OCI-LY3 (cell line): ENCODE measurements around the gene TBXAS1.

Source experiments
- H2AFZ ChIP-seq: fragments of 200-600, 300-600 bp; shearing (Covaris generic); 2 replicates; pipeline ENCODE4 v1.6.0; 2014; ENCODE audit warnings: antibody characterized with exemption, low read depth, low read length
- H3K27ac ChIP-seq: fragments of 200-600, 300-600 bp; sonication (generic); 2 replicates; pipeline ENCODE4 v1.5.1; 2014; ENCODE audit warnings: mild to moderate bottlenecking, low read length, moderate library complexity, mixed read lengths
- H3K27me3 ChIP-seq: fragments of 200-600, 300-600 bp; sonication (generic); 2 replicates; pipeline ENCODE4 v1.6.1; 2014; ENCODE audit warnings: low read depth, low read length, mixed read lengths
- H3K36me3 ChIP-seq: fragments of 200-600, 300-600 bp; sonication (generic); replicated peaks from 2 replicates; pipeline ENCODE3; 2014; ENCODE audit warnings: low read depth, low read length, mixed read lengths
- H3K4me1 ChIP-seq: fragments of 300-600, 200-600 bp; sonication (generic); 2 replicates; pipeline ENCODE4 v1.6.1; 2014; ENCODE audit warnings: low read length, mixed read lengths
- H3K4me2 ChIP-seq: fragments of 200-600, 300-600 bp; sonication (generic); 2 replicates; pipeline ENCODE4 v1.6.1; 2014; ENCODE audit warnings: low read length, mixed read lengths
- H3K4me3 ChIP-seq: fragments of 300-600, 200-600 bp; sonication (generic); 2 replicates; pipeline ENCODE4 v1.5.1; 2014; ENCODE audit warnings: antibody characterized with exemption, mild to moderate bottlenecking, low read length, moderate library complexity
- H3K79me2 ChIP-seq: fragments of 300-600, 200-600 bp; shearing (Covaris generic); 2 replicates; pipeline ENCODE4 v1.6.1; 2014; ENCODE audit warnings: mild to moderate bottlenecking, low read length, mixed read lengths
- H3K9ac ChIP-seq: fragments of 300-600, 200-600 bp; shearing (Covaris generic); 2 replicates; pipeline ENCODE4 v1.6.0; 2014; ENCODE audit warnings: mild to moderate bottlenecking, low read length, moderate library complexity
- H3K9me3 ChIP-seq: fragments of 200-600, 300-600 bp; shearing (Covaris generic); 2 replicates; pipeline ENCODE4 v1.6.1; 2014; ENCODE audit warnings: low read length, mixed read lengths; ENCODE audit not compliant: insufficient read depth
- H4K20me1 ChIP-seq: fragments of 200-600, 300-600 bp; sonication (generic); 2 replicates; pipeline ENCODE4 v1.6.1; 2016; ENCODE audit warnings: low read length, mixed read lengths; ENCODE audit not compliant: insufficient read depth
- EZH2phosphoT487 ChIP-seq: fragments of 200-600 bp; shearing (Covaris generic); IDR thresholded peaks from 2 replicates; pipeline ENCODE4 v1.6.1; 2018; ENCODE audit warnings: antibody characterized with exemption, mixed run types, low read depth
- TF ChIP-seq, protein P1 (sequence below): fragments of 200-600, 300-600 bp; sonication (generic); IDR thresholded peaks from 2 replicates; pipeline ENCODE4 v1.5.1; 2014; ENCODE audit warnings: antibody characterized with exemption, low read length, low read depth

Gene TBXAS1

DNA sequence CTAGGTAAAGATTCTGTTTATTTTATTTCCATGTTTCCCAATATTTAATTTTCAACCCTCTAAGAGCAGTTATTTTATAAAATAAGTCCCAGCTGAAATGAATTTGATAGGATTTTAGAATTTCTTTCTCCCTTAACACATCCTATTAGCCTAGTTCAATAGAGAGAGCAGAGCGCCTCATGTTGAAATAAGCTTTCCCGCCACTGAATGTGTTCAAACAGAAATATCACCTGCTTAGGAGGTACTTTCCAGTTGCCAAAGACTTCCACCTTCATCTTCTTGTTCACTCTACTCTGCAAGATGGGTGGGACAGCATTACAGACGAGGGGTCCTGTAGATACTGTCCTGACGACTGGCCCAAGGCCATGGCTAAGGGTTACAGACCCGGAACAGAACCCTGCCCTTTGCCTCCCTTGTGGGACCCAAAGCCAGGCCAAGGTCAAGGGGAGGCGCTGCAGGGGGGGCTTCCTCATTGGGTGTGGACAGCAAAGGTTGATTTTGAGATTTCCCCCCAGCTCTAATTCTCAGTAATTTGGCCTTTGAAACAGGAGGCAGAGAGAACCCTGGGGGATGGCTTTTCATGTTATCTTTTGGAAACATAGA lies 171.7 kb downstream of the TBXAS1 start:
- H3K4me2 ChIP-seq, result no peak overlapping the region
- no peak overlapping the region for H3K9ac ChIP-seq
- 0 out of 2 replicates have a peak, but pooled peaks cover 3% of the 10 kb centered on the region for H3K4me1 ChIP-seq
- H3K9me3 ChIP-seq, result no peaks in the 10 kb centered on the region
- H3K4me3 ChIP-seq, result no peak overlapping the region
- H3K36me3 ChIP-seq, result no peaks in the 10 kb centered on the region
- peaks cover 25% of the 10 kb centered on the region for H3K27me3 ChIP-seq
- no peak for TF ChIP-seq EZH2phosphoT487
- TF ChIP-seq, protein P1, sequence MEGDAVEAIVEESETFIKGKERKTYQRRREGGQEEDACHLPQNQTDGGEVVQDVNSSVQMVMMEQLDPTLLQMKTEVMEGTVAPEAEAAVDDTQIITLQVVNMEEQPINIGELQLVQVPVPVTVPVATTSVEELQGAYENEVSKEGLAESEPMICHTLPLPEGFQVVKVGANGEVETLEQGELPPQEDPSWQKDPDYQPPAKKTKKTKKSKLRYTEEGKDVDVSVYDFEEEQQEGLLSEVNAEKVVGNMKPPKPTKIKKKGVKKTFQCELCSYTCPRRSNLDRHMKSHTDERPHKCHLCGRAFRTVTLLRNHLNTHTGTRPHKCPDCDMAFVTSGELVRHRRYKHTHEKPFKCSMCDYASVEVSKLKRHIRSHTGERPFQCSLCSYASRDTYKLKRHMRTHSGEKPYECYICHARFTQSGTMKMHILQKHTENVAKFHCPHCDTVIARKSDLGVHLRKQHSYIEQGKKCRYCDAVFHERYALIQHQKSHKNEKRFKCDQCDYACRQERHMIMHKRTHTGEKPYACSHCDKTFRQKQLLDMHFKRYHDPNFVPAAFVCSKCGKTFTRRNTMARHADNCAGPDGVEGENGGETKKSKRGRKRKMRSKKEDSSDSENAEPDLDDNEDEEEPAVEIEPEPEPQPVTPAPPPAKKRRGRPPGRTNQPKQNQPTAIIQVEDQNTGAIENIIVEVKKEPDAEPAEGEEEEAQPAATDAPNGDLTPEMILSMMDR, result no peak
- H2AFZ ChIP-seq, result no peak overlapping the region
- no peaks in the 10 kb centered on the region for H4K20me1 ChIP-seq
- no peak overlapping the region for H3K27ac ChIP-seq
- no peaks in the 10 kb centered on the region for H3K79me2 ChIP-seq

DNA sequence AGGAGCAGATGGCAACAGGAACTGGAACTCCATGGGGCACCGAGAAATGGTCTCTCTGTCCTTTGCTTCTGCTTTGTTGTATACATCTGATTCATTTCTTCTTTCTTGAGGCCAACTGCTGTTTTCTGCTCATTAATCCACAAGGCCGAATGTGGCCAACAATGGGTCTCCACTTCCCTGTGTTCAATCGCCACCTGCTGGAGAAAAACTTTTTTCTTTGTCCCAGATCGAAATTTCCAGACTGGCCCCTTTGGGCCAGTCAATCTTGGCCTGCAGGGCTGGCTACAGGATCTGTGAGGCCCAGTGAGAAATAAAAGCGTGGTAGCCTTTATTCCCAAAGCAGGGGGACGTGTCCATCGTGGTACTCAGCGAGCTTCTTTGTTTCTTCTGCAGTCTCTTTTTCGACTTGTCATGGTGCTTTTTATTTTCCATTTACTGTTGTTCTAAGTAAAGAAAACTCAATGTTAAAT lies 174.9 kb downstream of the TBXAS1 start:
- Histone ChIP-seq H3K4me2 (no peak overlapping the region), H2AFZ (no peak overlapping the region)

DNA sequence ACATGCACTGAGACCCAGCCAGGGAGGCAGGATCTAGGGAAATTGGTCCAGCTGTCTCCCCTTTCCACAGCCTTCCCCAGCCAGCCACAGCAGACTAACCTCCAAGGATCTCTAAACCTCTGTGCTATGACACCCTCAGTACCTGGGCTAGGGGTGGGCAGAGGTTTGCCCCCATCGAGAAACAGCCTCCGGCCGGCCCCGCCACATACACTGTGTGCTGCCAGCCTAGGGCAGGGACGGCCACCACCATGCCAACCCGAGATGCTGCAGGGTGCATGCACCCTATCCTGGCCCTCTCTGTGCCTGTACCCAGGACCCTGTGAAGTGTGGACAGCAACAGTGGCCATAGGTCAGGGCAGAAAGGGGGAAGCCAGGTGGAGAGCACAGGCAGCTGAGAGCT lies 175.6 kb downstream of the TBXAS1 start:
- Histone ChIP-seq H3K27me3 (peaks cover 13% of the 10 kb centered on the region), H3K9ac (no peak overlapping the region), H3K4me3 (no peak overlapping the region), H3K9me3 (no peaks in the 10 kb centered on the region), H2AFZ (no peak overlapping the region), H3K79me2 (no peaks in the 10 kb centered on the region), H3K36me3 (no peaks in the 10 kb centered on the region), H3K4me1 (0 out of 2 replicates have a peak, but pooled peaks cover 3% of the 10 kb centered on the region), H3K27ac (no peak overlapping the region), H4K20me1 (no peaks in the 10 kb centered on the region), H3K4me2 (no peak overlapping the region)
- TF ChIP-seq, protein P1, result no peak
- no peak for TF ChIP-seq EZH2phosphoT487

More for the DNA sequence above, 174.9 kb downstream of the TBXAS1 start:
- no peaks in the 10 kb centered on the region for H4K20me1 ChIP-seq
- no peaks in the 10 kb centered on the region for H3K36me3 ChIP-seq
- H3K27ac ChIP-seq, result no peak overlapping the region
- no peaks in the 10 kb centered on the region for H3K79me2 ChIP-seq
- H3K4me1 ChIP-seq, result 0 out of 2 replicates have a peak, but pooled peaks cover 3% of the 10 kb centered on the region
- H3K9ac ChIP-seq, result no peak overlapping the region
- no peak overlapping the region for H3K4me3 ChIP-seq
- H3K9me3 ChIP-seq, result no peaks in the 10 kb centered on the region
- TF ChIP-seq, protein P1, result peak; percentile 67
- TF ChIP-seq EZH2phosphoT487, result no peak
- peaks cover 18% of the 10 kb centered on the region for H3K27me3 ChIP-seq

DNA sequence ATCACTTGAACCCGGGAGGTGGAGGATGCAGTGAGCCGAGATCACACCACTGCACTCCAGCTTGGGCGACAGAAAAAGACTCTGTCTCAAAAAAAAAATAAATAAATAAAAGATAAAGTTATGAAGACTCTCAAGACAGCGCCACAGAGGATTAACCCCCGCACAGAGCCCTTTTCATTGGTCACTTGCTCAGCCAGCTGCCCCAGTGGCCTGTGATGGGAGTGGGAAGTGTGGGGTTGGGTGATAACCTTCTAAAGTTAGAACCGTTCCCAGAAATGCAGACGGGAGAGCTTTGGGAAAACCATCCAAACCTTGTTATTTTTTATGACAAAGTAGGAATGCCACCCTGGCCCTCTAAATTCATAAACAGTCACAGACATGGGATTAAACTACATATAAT lies 176.3 kb downstream of the TBXAS1 start:
- peaks cover 12% of the 10 kb centered on the region; the same call in 1 of the 2 replicates for H3K27me3 ChIP-seq
- no peak overlapping the region for H3K4me3 ChIP-seq
- no peak overlapping the region for H3K27ac ChIP-seq
- H3K4me2 ChIP-seq, result no peak overlapping the region
- no peak overlapping the region for H3K9ac ChIP-seq
- H3K36me3 ChIP-seq, result no peaks in the 10 kb centered on the region
- no peaks in the 10 kb centered on the region for H3K9me3 ChIP-seq
- H3K4me1 ChIP-seq, result 0 out of 2 replicates have a peak, but pooled peaks cover 3% of the 10 kb centered on the region
- no peak overlapping the region for H2AFZ ChIP-seq
- no peaks in the 10 kb centered on the region for H3K79me2 ChIP-seq
- TF ChIP-seq, protein P1, result no peak
- TF ChIP-seq EZH2phosphoT487, result no peak
- H4K20me1 ChIP-seq, result no peaks in the 10 kb centered on the region
